HepG2 (cell line): ENCODE data around the gene PTPRD. TPM values are rescaled to one million over a fixed set of nuclear protein-coding genes. Genes with fewer than 3 reads are reported as not detected.

Source experiments
- ATAC-seq: fragments of 200-7000 bp; cut with Tn5 transposase; 3 replicates; pipeline ENCODE4 v1.9.1; 2020; ENCODE audit warnings: mild to moderate bottlenecking, moderate library complexity
- BruUV-seq: library from RNA; stranded (reverse); fragments of 400-500 nt; replicated peaks from 2 replicates; lab custom pipeline; 2021; lab: Mats Ljungman, UMichigan
- CTCF ChIA-PET: fragments of 300-600 bp; formaldehyde crosslinking; extraction: SDS; loops from one replicate; lab custom pipeline; 2021; ENCODE audit warnings: low total read pairs, inconsistent platforms, low intra/inter-chr PET ratio; lab: Yijun Ruan, JAX
- POLR2A ChIA-PET: fragments of 350-600 bp; sonication (Branson Sonifier 250); formaldehyde crosslinking; loops from one replicate; lab custom pipeline; 2020; ENCODE audit warnings: antibody characterized with exemption, inconsistent platforms; lab: Yijun Ruan, JAX
- DNase-seq: peaks from one replicate; pipeline ENCODE4 v3.0.0-alpha.2; 2015; ENCODE audit warnings: low spot score
- FAIRE-seq: peaks from 3 replicates; lab custom pipeline; 2011; peaks lifted over from hg19 to GRCh38; lab: Jason Lieb, UNC
- H2AFZ ChIP-seq: one replicate; pipeline ENCODE4 v1.6.1; 2011; ENCODE audit warnings: low read length, inconsistent platforms
- H3K27ac ChIP-seq: fragments of 300-600 bp; 3 replicates; pipeline ENCODE4 v1.8.0; 2011; ENCODE audit warnings: mixed run types, mild to moderate bottlenecking, mixed read lengths, low read length, inconsistent platforms; ENCODE audit not compliant: insufficient read depth; ENCODE audit errors: extremely low read length
- H3K27me3 ChIP-seq, 2 experiments: fragments of 200-600 bp in 1 of 2; 2 replicates in 1 of 2; 3 replicates in 1 of 2; pipeline versions ENCODE4 v1.6.0 to v1.8.0; 2011; ENCODE audit warnings: low read length in 2 of 2, mild to moderate bottlenecking in 2 of 2, moderate library complexity in 2 of 2, inconsistent platforms in 1 of 2; ENCODE audit not compliant: insufficient read depth in 2 of 2, control insufficient read depth in 1 of 2
- H3K36me3 ChIP-seq, 2 experiments: fragments of 200-600 bp in 1 of 2; replicated peaks in 1 of 2; 2 replicates in 1 of 2; 3 replicates in 1 of 2; pipeline versions ENCODE4 v1.5.1 to v1.8.0; 2011; ENCODE audit warnings: low read length in 2 of 2, inconsistent platforms in 1 of 2; ENCODE audit not compliant: insufficient read depth in 2 of 2, control insufficient read depth in 1 of 2
- H3K4me1 ChIP-seq: 2 replicates; pipeline ENCODE4 v1.5.1; 2012; ENCODE audit warnings: low read length, inconsistent platforms; ENCODE audit not compliant: insufficient read depth
- H3K4me2 ChIP-seq: 2 replicates; pipeline ENCODE4 v1.6.0; 2011; ENCODE audit warnings: low read depth, low read length, inconsistent platforms
- H3K4me3 ChIP-seq, 3 experiments: fragments of 200-600 bp in 1 of 3; sonication (generic), shearing (Covaris generic) in 1 of 3; replicated peaks in 1 of 3; 2 replicates each; pipeline ENCODE4 v1.5.1; 2011 to 2016; ENCODE audit warnings: low read length in 3 of 3, inconsistent platforms in 2 of 3, low read depth in 2 of 3, mild to moderate bottlenecking in 2 of 3, control low read depth in 1 of 3, mixed read lengths in 1 of 3; ENCODE audit not compliant: insufficient read depth in 1 of 3
- H3K79me2 ChIP-seq: one replicate; pipeline ENCODE4 v1.6.1; 2011; ENCODE audit warnings: low read length, inconsistent platforms; ENCODE audit not compliant: insufficient read depth
- H3K9ac ChIP-seq: 2 replicates; pipeline ENCODE4 v1.6.0; 2011; ENCODE audit warnings: mild to moderate bottlenecking, low read depth, low read length, inconsistent platforms; ENCODE audit not compliant: insufficient read depth
- H3K9me3 ChIP-seq: 2 replicates; pipeline ENCODE4 v1.5.1; 2012; ENCODE audit warnings: mild to moderate bottlenecking, low read length
- H4K20me1 ChIP-seq: 2 replicates; pipeline ENCODE4 v1.6.0; 2011; ENCODE audit warnings: inconsistent platforms, mild to moderate bottlenecking, low read length, moderate library complexity; ENCODE audit not compliant: insufficient read depth
- BHLHE40 ChIP-seq: IDR thresholded peaks from 2 replicates; pipeline ENCODE4 v1.6.1; 2011; ENCODE audit warnings: low read length, improper control_type of control experiment
- CCAR2 ChIP-seq: fragments of 200-400 bp; formaldehyde crosslinking; optimal IDR thresholded peaks from 2 replicates; pipeline ENCODE3; 2018; ENCODE audit warnings: low read depth, mild to moderate bottlenecking, low read length, moderate library complexity
- FOSL2 ChIP-seq: sonication (generic); formaldehyde crosslinking; IDR thresholded peaks from 2 replicates; pipeline ENCODE4 v1.4.0; 2020; ENCODE audit warnings: missing genetic modification reagents
- HDAC6 ChIP-seq: fragments of 200-600 bp; sonication (generic); IDR thresholded peaks from 2 replicates; pipeline ENCODE4 v1.7.0; 2017; ENCODE audit warnings: mild to moderate bottlenecking, antibody characterized with exemption, low read length, low read depth
- PAX8 ChIP-seq: sonication (generic); formaldehyde crosslinking; IDR thresholded peaks from 2 replicates; pipeline ENCODE4 v1.8.0; 2022; ENCODE audit warnings: mild to moderate bottlenecking, missing genetic modification reagents, borderline replicate concordance
- PHF20 ChIP-seq: sonication (generic); formaldehyde crosslinking; IDR thresholded peaks from 2 replicates; pipeline ENCODE4 v1.5.0; 2020; ENCODE audit warnings: mild to moderate bottlenecking, missing genetic modification reagents
- STAT5B ChIP-seq: sonication (generic); formaldehyde crosslinking; IDR thresholded peaks from 2 replicates; pipeline ENCODE4 v1.4.0; 2020; ENCODE audit warnings: missing genetic modification reagents
- TSC22D2 ChIP-seq: sonication (generic); formaldehyde crosslinking; IDR thresholded peaks from 2 replicates; pipeline ENCODE4 v1.5.1; 2020; ENCODE audit warnings: missing genetic modification reagents, mild to moderate bottlenecking, borderline replicate concordance
- YY1 ChIP-seq: IDR thresholded peaks from 2 replicates; pipeline ENCODE4 v1.6.1; 2011; ENCODE audit warnings: low read length, low read depth, moderate library complexity, mild to moderate bottlenecking; ENCODE audit not compliant: insufficient read depth, insufficient replicate concordance
- ZBTB26 ChIP-seq: IDR thresholded peaks from 2 replicates; pipeline ENCODE4 v1.6.1; 2016; ENCODE audit warnings: missing compliant biosample characterization, missing genetic modification reagents, borderline replicate concordance
- ZFP82 ChIP-seq: sonication (generic); formaldehyde crosslinking; IDR thresholded peaks from 2 replicates; pipeline ENCODE4 v1.5.1; 2020; ENCODE audit warnings: mild to moderate bottlenecking, missing genetic modification reagents, borderline replicate concordance
- ZFY ChIP-seq: sonication (generic); formaldehyde crosslinking; IDR thresholded peaks from 2 replicates; pipeline ENCODE4 v1.4.0; 2020; ENCODE audit warnings: missing genetic modification reagents
- ZNF160 ChIP-seq: sonication (generic); formaldehyde crosslinking; IDR thresholded peaks from 2 replicates; pipeline ENCODE4 v1.8.0; 2022; ENCODE audit warnings: mild to moderate bottlenecking, inconsistent platforms, missing genetic modification reagents
- ZNF451 ChIP-seq: sonication (generic); formaldehyde crosslinking; IDR thresholded peaks from 2 replicates; pipeline ENCODE4 v1.5.0; 2020; ENCODE audit warnings: mild to moderate bottlenecking, missing genetic modification reagents
- ZNF496 ChIP-seq: sonication (generic); formaldehyde crosslinking; IDR thresholded peaks from 2 replicates; pipeline ENCODE4 v1.8.1; 2023; ENCODE audit warnings: mild to moderate bottlenecking, moderate library complexity, missing genetic modification reagents; ENCODE audit not compliant: insufficient replicate concordance
- ZNF577 ChIP-seq: sonication (generic); formaldehyde crosslinking; IDR thresholded peaks from 2 replicates; pipeline ENCODE4 v1.4.0; 2020; ENCODE audit warnings: mild to moderate bottlenecking, low read depth, missing genetic modification reagents, borderline replicate concordance
- ZNF674 ChIP-seq: sonication (generic); formaldehyde crosslinking; IDR thresholded peaks from 2 replicates; pipeline ENCODE4 v1.5.0; 2020; ENCODE audit warnings: low read depth, mild to moderate bottlenecking, missing genetic modification reagents
- ZNF746 ChIP-seq: sonication (generic); formaldehyde crosslinking; IDR thresholded peaks from 2 replicates; pipeline ENCODE4 v1.8.0; 2022; ENCODE audit warnings: mild to moderate bottlenecking, missing genetic modification reagents
- ZSCAN21 ChIP-seq: sonication (generic); formaldehyde crosslinking; IDR thresholded peaks from 2 replicates; pipeline ENCODE4 v1.8.0; 2022; ENCODE audit warnings: mild to moderate bottlenecking, missing genetic modification reagents, moderate library complexity, borderline replicate concordance
- in situ Hi-C: cut with HindIII; loops from 2 replicates; pipeline ENCODE4 v1.10.0; 2017; ENCODE audit warnings: low pct_unique_long_range_greater_than_20kb; ENCODE audit not compliant: extremely low pct_ligation_motif_present
- intact Hi-C: fragments of 100-400 bp; cut with micrococcal nuclease; formaldehyde crosslinking; loops from one replicate; pipeline ENCODE4 v1.10.0; 2022; ENCODE audit not compliant: unreplicated experiment
- polyA plus RNA-seq, 8 experiments: library from polyadenylated mRNA; depleted of rRNA in 3 of 8; stranded (reverse) in 7 of 8; unstranded in 1 of 8; fragments of >200 nt; fragmentation: Illumina TruSeq in 4 of 8; extraction: Trizol in 4 of 8; gene quantifications; 2 replicates each; pipeline versions ENCODE4 v1.2.1 to v1.2.3, GENCODE V29; 2011 to 2016; ENCODE audit warnings: low read depth in 4 of 8, missing spikeins in 1 of 8, mixed read lengths in 1 of 8; ENCODE audit not compliant: insufficient read depth in 1 of 8
- total RNA-seq, 5 experiments: library from RNA; depleted of rRNA; stranded (reverse); fragments of >200 nt; fragmentation: Illumina TruSeq; extraction: Trizol; gene quantifications; 2 replicates each; pipeline ENCODE4 v1.2.3, GENCODE V29; 2016; ENCODE audit warnings: low read depth in 1 of 5
- TF ChIP-seq, protein P1 (sequence below): sonication (generic); formaldehyde crosslinking; IDR thresholded peaks from 2 replicates; pipeline ENCODE4 v1.4.0; 2020; ENCODE audit warnings: missing genetic modification reagents, mild to moderate bottlenecking, borderline replicate concordance
- TF ChIP-seq, protein P2 (sequence below): sonication (generic); formaldehyde crosslinking; IDR thresholded peaks from 2 replicates; pipeline ENCODE4 v1.8.0; 2022; ENCODE audit warnings: mild to moderate bottlenecking, missing genetic modification reagents; ENCODE audit not compliant: insufficient replicate concordance

The PTPRD gene
- total and polyA plus RNA-seq, 2 of the 13 experiments (the other 11 are each of a cell fraction or from before 2014, with no cell fraction given), result 0.05 TPM; not detected in 1

GRCh38 chr9:8394341-8394740 is 2218.5 kb downstream of the PTPRD start (continued):
- TF ChIP-seq, protein P1, sequence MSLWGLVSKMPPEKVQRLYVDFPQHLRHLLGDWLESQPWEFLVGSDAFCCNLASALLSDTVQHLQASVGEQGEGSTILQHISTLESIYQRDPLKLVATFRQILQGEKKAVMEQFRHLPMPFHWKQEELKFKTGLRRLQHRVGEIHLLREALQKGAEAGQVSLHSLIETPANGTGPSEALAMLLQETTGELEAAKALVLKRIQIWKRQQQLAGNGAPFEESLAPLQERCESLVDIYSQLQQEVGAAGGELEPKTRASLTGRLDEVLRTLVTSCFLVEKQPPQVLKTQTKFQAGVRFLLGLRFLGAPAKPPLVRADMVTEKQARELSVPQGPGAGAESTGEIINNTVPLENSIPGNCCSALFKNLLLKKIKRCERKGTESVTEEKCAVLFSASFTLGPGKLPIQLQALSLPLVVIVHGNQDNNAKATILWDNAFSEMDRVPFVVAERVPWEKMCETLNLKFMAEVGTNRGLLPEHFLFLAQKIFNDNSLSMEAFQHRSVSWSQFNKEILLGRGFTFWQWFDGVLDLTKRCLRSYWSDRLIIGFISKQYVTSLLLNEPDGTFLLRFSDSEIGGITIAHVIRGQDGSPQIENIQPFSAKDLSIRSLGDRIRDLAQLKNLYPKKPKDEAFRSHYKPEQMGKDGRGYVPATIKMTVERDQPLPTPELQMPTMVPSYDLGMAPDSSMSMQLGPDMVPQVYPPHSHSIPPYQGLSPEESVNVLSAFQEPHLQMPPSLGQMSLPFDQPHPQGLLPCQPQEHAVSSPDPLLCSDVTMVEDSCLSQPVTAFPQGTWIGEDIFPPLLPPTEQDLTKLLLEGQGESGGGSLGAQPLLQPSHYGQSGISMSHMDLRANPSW (CRISPR knock-in tag), result no peak
- TF ChIP-seq BHLHE40 (no peak), YY1 (no peak), ZNF577 (no peak), ZNF746 (CRISPR knock-in tag) (no peak), HDAC6 (no peak), PHF20 (CRISPR knock-in tag) (no peak), ZFP82 (CRISPR knock-in tag) (no peak), ZFY (CRISPR knock-in tag) (no peak)
- TF ChIP-seq, all 625 proteins: peak for 0

DNA sequence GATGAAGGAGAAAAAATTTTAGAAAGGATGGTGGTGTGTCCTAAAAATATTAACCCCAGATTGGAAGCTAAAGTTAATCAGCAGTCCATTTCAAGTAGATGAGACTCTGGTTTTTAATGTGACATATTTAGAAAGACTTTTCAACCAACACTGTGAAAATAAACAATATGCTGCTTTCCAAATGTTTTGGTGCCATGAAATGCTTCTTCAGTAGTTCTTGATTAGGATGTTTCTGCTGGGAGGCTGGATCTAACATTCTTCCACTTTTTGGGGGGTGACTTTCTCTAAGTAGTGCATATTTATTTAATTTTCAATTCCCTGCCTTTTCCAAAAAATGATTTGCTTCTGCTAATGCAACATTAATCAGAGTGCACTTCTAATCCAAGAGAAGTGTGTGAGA is 2219.9 kb downstream of the PTPRD start:
- no peak for ATAC-seq
- POLR2A ChIA-PET, result no interaction called here
- TF ChIP-seq PAX8 (CRISPR knock-in tag), result no peak
- no peak for TF ChIP-seq ZNF674 (CRISPR knock-in tag)
- TF ChIP-seq, protein P2, sequence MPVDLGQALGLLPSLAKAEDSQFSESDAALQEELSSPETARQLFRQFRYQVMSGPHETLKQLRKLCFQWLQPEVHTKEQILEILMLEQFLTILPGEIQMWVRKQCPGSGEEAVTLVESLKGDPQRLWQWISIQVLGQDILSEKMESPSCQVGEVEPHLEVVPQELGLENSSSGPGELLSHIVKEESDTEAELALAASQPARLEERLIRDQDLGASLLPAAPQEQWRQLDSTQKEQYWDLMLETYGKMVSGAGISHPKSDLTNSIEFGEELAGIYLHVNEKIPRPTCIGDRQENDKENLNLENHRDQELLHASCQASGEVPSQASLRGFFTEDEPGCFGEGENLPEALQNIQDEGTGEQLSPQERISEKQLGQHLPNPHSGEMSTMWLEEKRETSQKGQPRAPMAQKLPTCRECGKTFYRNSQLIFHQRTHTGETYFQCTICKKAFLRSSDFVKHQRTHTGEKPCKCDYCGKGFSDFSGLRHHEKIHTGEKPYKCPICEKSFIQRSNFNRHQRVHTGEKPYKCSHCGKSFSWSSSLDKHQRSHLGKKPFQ, result no peak
- TF ChIP-seq ZNF451, result no peak
- no peak for TF ChIP-seq ZNF496
- no peak for TF ChIP-seq STAT5B (CRISPR knock-in tag)
- TF ChIP-seq CCAR2, result no peak
- TF ChIP-seq FOSL2 (CRISPR knock-in tag), result no peak
- TF ChIP-seq ZBTB26 (CRISPR knock-in tag), result no peak
- no peak for TF ChIP-seq TSC22D2 (CRISPR knock-in tag)
- no peak for TF ChIP-seq ZNF160
- no peak for TF ChIP-seq ZSCAN21 (CRISPR knock-in tag)

More for the DNA sequence above, 2219.9 kb downstream of the PTPRD start:
- CTCF ChIA-PET, result no interaction called here
- Histone ChIP-seq H3K36me3 (no peaks in the 10 kb centered on the region), H2AFZ (no peak overlapping the region), H3K9me3 (peaks cover 82% of the 10 kb centered on the region), H4K20me1 (no peaks in the 10 kb centered on the region), H3K4me1 (no peaks in the 10 kb centered on the region), H3K79me2 (no peaks in the 10 kb centered on the region), H3K27me3 (no peaks in the 10 kb centered on the region), H3K27ac (no peak overlapping the region), H3K4me3 (no peak overlapping the region), H3K9ac (no peak overlapping the region), H3K4me2 (no peak overlapping the region)
- in situ Hi-C loops, result no loop called here
- BruUV-seq, result no TSS peak
- intact Hi-C loops, result no loop called here
- no peak for DNase-seq
- no peak for FAIRE-seq
